Dermis blood vessel endothelial cell (primary cell): ENCODE measurements around the gene BSPRY. TPM values are rescaled to one million over a fixed set of nuclear protein-coding genes. Genes with fewer than 3 reads are reported as not detected.

Source experiments
- DNase-seq: peaks from one replicate; pipeline ENCODE4 v3.0.0; 2010
- total RNA-seq: library from RNA; depleted of rRNA; stranded (reverse); fragments of >200 nt; gene quantifications from 2 replicates; pipeline ENCODE4 v1.2.3, GENCODE V29; 2014

Gene BSPRY
- not detected in 2 replicates for total RNA-seq

DNA sequence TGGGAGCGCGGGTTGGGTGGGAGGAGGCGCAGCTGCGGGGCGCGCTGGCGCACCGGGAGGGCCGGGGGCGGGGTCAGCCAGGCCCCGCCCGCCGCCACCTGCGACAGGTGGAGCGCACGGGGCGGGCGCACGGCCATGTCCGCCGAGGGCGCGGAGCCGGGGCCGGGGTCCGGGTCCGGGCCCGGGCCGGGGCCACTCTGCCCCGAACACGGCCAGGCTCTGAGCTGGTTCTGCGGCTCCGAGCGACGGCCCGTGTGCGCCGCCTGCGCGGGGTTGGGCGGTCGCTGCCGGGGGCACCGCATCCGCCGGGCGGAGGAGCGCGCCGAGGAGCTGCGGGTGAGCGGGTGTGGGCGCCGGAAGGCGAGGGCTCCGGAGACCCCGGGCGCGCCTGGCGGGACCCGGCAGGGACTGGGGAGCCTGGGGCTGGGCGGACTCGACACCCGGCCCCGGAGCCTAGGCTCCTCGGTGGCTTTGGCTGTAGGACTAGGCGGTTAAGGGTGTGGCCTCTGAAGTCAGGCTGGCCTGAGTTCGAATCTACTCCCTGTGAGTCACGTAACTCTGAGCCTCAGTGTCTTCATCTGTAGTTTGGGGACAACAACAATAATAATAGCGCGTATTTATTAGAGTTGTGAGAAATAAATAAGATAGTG, at the start of gene BSPRY:
Gene BSPRY, plus strand, starts transcription at position 97 of the 650 bp plus-strand sequence. Its CDS starts 39 bp downstream, at position 136.
- no peak for DNase-seq

DNA sequence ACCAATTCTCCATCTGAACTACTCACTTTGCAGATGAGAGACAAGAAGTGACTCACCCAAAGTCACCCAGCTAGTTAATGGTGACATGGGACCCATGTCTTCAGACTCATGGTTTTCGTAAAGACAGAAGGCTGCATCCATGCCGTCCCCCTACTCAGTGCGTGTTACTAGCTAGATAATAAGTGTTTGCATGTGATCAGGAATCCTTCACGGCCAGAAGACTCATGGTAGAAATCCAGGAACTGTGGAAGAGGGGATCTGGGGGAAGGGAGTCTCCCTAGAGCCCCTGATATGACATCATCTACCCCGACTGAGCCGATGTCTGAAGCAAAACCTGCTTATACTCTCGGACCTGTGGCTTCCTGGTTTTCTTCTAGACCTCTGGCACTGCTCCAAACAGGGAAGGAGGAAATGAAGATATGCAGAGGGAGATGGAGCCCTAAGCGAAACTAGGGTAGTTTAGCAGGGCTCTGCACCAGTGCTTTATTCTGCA, 49.5 kb upstream of the BSPRY start:
- DNase-seq: peak; percentile 71

DNA sequence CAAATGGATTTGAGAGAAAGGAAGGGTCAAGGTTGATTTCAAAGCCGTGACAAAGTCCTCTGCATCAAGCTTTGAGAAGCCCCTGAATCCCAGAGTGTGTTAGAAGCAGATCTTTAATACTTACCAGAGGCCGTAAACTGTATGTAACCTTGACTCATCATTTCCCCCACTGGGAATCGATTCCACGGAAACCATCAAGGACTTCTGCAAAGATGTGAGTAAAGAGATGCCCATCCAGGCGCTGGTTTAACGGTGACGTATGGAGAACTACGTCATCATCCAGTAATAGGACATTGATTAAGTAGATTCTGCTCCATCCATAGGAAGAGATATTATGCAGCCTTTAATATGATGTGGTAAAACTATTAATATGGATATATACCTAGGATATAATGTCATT, 47.8 kb upstream of the BSPRY start:
- peak; percentile 8 for DNase-seq

DNA sequence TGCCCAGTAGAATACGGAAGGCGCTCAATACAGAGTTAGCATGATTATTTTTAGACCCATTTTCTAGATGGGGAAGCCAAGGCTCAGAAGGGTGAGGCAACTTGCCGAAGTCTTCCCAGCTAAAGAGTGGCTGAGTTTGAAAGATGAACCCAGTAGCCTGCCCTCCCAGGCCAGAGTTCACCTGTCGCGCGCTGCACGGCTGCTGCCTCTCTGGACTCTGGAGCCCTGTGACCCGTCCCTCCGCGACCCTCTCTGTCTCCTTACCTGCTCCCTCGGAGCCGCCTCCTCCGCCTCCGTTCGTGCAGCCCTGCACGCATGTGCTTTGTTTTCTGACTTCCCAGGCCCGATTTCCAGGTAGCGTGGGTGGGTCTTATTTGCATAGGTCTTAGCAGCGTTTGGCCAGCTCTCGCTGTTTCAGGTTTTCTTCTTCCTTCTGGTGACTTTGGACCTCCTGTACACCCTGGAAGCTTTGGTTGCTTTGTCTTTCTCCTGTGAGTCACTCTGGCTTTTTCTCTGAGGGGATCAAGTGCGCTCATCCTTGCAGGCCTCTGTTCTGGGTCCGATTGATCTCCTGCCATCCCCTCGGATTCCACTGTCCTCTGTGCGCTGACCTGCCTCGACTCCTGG, 46.4 kb upstream of the BSPRY start, which contains the start of gene RNF183:
Gene RNF183, minus strand, starts transcription at position 585 of the 627 bp plus-strand sequence. CDS start 5,192 bp downstream, outside the sequence.
- no peak for DNase-seq

DNA sequence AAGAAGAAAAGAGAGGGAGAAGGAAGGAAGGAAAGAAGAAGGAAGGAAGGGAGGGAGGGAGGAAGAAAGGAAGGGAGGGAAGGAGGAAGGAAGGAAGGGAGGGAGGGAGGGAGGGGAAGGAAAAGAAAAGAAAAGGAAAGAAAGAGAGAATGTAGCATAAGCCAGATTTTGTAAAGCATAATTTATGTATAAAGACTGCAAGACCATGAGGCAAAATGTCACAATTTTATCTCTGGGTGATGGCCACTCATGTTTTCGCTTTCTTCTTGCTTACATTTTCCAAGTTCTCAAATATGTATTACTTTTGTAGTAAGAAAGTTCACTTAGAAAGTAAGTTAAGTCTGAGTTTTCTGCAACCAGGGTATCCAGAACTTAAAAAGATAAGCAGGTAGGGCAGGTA, 42.8 kb upstream of the BSPRY start:
- DNase-seq: no peak

DNA sequence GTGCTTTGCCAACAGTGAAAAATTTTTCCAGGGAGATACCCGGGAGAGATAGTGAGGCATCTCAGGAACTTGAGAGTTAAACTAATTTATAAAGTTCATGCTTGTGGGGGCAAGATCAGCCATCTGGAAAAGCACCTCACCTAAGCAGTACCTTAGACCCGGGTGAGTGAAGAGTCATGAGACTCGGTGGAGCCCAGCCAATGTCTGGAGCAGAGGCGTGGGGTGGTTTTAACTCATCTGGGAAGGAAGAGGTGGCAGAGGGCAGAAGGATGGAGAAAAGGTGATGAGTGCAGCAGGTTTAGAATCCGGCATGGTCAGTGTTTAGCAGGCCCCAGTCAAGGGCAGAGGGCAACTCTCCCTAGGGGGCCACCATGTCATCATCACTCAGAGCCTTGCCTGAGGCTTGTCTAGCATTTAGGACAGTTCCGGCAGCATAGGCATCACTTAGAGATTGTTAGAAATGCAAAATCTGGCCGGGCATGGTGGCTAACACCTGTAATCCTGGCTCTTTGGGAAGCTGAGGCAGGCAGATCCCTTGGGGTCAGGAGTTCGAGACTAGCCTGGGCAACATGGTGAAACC, 41.9 kb upstream of the BSPRY start:
- DNase-seq: no peak

DNA sequence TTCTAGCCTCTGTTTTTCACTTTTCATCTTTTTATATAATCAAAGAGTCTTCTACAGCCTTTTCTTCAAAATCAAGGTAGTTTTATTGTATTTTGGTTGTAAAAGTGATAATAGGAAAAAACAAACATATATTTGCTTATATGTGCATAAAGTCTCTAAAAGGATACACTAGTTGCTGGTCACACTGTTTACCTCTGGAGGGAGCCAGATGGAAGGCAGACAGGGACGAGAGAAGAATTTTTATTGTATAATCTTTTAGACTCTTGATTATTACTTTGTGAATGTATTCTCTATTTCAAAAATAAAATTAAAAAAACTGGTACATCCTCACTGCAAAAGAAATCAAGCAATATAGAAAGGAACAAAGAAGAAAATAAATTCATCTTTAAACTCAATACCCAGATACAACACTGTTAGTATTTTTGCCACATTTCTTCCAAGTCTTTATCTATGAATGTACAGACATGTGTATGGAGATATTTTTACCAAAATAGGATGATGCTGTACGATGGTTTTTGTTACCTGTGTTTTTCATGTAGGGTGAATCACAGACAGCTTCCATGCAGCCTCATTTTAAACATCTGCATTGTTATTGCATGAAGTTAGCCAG, 40.0 kb upstream of the BSPRY start:
- DNase-seq: peak; percentile 71

DNA sequence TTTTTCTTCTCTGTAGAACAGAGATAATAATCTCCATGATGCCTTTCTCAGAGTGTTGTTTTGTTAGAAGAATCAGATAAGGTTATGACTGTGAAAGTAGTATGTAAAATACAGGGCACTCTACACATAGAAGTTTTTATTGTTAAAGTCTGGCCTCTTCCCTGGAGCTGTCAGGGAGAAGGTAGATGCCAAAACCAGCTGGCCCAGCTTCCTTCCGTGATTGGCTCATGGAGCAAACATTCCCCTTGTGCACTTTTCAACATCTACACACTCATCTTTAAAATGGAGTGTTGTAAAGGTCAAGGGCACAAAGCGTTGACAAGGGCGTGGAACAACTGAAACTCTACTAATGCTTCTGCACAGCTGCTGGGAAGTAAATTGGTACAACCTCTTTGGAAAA, 38.8 kb upstream of the BSPRY start:
- peak; percentile 36 for DNase-seq

DNA sequence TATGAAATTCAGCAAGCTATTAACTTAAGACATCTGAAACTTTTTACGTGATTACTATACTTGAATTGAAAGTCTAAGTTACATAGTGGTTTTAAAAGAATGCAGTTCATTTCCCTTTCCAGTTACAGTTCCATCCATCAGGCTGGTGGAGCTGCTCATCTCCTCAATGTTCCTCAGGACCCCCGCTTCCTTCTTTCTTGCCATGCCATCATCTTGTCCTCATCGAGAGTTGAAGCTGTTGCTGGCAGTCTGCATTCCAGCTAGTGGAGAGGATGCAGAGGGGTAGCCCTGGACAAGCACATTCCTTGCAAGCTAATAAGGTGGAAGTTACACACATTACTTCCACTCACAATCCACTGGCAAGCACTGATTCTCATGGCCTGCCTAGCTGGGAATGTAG, 37.4 kb upstream of the BSPRY start:
- DNase-seq: no peak

DNA sequence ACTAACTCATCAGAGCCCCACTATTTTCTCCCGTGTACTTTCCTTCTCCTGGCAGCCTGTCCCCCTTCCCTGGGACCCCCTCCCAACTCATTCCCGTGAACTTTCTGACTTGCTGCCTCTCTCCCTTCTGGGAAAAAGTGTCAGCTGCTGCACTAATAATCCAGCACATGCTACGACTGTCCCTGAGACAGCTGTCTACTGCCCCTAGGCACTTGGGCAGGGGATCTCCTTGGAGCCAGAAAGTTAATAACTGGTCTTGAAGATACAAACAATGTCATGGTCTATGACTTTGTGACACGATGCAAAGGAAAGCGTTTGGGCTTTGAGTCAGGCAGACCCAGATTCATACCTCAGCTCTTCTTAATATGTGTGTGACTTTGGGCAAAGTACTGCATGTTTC, 36.1 kb upstream of the BSPRY start:
- no peak for DNase-seq

DNA sequence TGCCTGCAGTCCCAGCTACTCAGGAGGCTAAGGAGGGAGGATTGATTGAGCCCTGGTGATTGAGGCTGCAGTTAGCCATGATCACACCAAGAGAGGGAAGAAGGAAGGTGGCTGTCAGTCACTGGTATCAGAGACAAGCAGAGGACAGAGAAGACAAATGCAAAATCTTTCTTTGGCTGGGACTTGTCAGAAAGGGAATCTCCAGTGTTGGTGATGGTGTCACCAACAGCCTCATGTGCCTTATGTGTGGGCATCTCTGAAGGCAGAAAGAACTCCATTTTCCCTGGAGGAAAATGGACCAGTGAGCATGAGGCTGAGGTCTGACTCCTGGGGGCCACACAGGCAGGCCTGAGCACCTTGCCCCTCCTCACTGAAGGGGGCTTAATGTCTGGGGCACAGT, 34.1 kb upstream of the BSPRY start:
- DNase-seq: no peak

- DNase-seq: no peak
Measured at GRCh38 chr9:113316030-113316429, 33.3 kb upstream of the BSPRY start.

DNA sequence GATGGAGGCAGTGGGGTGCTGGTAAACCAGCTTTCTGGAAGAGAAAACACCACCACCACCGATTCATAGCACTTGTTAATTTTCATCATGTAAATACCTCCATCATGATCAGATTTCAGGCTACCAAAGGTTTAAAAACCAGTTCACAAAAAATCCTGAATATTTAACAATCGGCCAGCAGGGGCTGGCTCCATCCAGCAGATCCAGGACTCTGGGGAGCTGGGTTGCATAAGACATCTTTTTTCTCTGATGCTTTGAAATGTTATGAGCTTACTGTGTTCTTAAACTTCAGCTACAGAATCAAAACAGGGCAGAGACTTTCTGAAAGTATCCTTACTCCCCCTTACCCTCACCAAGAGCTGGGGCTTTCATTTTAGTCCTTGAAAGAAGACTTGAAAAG, 31.6 kb upstream of the BSPRY start:
- DNase-seq: no peak

- no peak for DNase-seq
Measured at GRCh38 chr9:113319054-113319453, 30.3 kb upstream of the BSPRY start.

DNA sequence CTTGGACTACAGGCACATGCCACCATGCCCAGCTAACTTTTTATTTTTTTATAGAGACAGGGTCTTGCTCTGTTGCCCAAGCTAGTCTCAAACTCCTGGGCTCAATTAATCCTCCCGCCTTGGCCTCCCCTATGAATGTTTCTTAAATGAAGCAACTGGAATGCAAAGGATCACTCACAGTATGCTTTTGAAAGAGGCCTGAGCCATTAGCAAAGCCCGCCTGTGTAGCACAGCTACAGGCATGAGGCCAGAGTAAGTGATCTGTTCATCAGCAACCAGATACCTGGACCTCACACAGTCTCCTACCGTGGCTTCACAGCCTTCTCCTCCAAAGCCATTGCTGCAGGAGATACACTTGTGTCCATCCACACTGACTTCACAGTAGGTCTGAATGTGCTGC, 29.3 kb upstream of the BSPRY start:
- no peak for DNase-seq

- DNase-seq: no peak
Measured at GRCh38 chr9:113322671-113323070, 26.7 kb upstream of the BSPRY start.

DNA sequence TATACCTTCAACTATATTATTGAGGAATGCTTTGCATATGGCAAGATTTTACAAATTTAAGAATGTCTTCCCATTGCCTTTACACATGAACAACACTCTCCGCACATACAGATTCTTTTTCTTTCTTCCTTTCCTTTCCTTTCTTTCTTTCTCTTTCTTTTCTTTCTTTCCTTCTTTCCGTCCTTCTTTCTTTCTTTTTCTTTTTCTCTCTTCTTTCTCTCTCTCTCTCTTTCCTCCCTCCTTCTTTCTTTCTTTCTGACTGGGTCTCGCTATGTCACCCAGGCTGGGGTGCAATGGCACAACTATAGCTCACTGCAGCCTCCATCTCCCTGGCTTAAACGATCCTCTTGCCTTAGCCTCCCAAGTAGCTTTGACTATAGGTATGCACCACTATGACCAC, 23.1 kb upstream of the BSPRY start:
- DNase-seq: no peak

GRCh38 chr9:113328045-113328782, 21.1 kb upstream of the BSPRY start:
- DNase-seq: no peak

- DNase-seq: no peak
Measured at GRCh38 chr9:113331780-113332179, 17.6 kb upstream of the BSPRY start.

DNA sequence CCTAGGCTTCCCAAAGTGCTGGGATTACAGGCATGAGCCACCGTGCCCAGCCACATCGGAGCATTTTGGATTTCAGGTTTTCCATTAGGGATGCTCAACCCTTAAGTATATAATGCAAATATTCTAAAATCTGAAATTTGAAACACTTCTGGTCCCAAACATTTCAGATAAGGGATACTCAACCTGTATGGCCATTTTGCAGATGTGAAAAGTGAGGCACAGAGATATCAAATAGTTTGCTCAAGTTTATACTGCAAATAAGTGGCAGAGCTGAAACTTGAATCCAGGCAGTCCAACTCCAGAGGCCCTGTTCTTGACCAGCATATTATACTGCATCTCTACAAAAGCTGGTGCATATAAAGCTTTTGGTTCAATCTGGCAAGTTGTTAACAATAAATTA, 11.6 kb upstream of the BSPRY start:
- DNase-seq: no peak

GRCh38 chr9:113340011-113340699, 9.2 kb upstream of the BSPRY start, which contains the start of gene WDR31:
TSS of gene WDR31 (minus strand) at chr9:113340275. CDS start at chr9:113332022, 8,253 bp downstream.
- DNase-seq: peak; percentile 95
